Measurements from ENCODE around the gene ZNF311.

DNA sequence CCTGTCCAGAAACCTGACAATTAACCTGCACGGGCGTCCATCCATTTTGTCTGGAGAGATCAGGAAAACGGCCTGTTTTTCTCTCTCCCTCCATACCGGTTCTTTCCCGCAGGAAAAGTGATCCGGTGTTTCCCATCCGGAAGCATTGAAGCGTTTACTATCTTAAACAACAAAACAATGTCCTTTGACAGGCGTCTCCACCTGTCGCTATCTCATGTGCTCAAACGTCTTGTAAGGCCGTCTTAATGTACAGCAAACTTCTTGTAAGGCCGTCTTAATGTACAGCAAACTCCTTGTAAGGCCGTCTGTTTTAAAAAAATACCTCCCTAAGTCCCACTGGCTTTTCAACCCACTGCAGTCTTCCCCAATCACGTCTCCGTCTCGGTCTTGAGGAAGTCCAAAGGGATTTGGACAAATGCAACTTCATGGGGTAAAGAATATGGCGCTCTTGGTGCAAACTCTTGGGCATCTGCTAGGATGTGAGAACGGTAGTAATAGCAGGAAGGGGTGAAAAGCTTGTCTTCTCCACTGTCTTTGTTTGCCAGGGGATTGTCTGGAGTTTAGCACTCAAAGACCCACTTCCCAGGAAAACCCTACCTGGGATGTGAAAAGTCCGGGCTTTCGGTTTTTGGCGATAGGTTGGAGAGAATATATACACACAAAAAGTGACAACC, 51.4 kb downstream of the ZNF311 start:
- TF ChIP-seq CTCF (IDR thresholded peaks at IDR 0.05), result no peak
- no peak for TF ChIP-seq POLR2A (IDR thresholded peaks at IDR 0.05)
